K562 (cell line): Measurements from ENCODE around the gene KAT2B. TPM values are rescaled to one million over a fixed set of nuclear protein-coding genes. Genes with fewer than 3 reads are reported as not detected.
"Not testable (repeated sequence)": the region's sequence is repeated elsewhere in the genome, so short reads cannot be mapped to it uniquely, and the experiment has no call there.

Experiments used
- ATAC-seq: fragments of 200-7000 bp; cut with Tn5 transposase; 3 replicates; pipeline ENCODE4 v1.9.1; 2020; ENCODE audit warnings: moderate library complexity
- BruUV-seq: library from RNA; stranded (reverse); fragments of 400-500 nt; replicated peaks from 2 replicates; lab custom pipeline; 2021; lab: Mats Ljungman, UMichigan
- CTCF ChIA-PET: fragments of 300-600 bp; formaldehyde crosslinking; extraction: SDS; loops from one replicate; lab custom pipeline; 2021; ENCODE audit warnings: low intra/inter-chr PET ratio; lab: Yijun Ruan, JAX
- POLR2A ChIA-PET: fragments of 300-600, 350-650 bp; sonication (Branson Sonifier 250); formaldehyde crosslinking; extraction: SDS; loops from one replicate; lab custom pipeline; 2021; ENCODE audit warnings: antibody characterized with exemption, inconsistent platforms; lab: Yijun Ruan, JAX
- DNase-seq, 4 experiments: peaks; one replicate each; pipeline versions ENCODE4 v3.0.0 to v3.0.0-alpha.2; 2011 to 2018; ENCODE audit warnings: low spot score in 3 of 4, mixed read lengths in 3 of 4; ENCODE audit errors: extremely low read depth in 1 of 4
- FAIRE-seq: peaks from 2 replicates; lab custom pipeline; 2011; peaks lifted over from hg19 to GRCh38; lab: Jason Lieb, UNC
- H2AFZ ChIP-seq: 2 replicates; pipeline ENCODE4 v1.6.0; 2011; ENCODE audit warnings: low read depth, low read length, control low read depth, inconsistent platforms
- H3K27ac ChIP-seq: fragments of 200-600 bp; 3 replicates; pipeline ENCODE4 v1.8.0; 2011; ENCODE audit warnings: low read depth, mild to moderate bottlenecking, control low read depth, inconsistent platforms, low read length, moderate library complexity, mixed read lengths; ENCODE audit errors: extremely low read depth
- H3K27me3 ChIP-seq, 2 experiments: fragments of 300-600 bp in 1 of 2; 2 replicates in 1 of 2; 3 replicates in 1 of 2; pipeline versions ENCODE4 v1.6.0 to v1.8.0; 2011; ENCODE audit warnings: inconsistent platforms in 2 of 2, low read length in 2 of 2, mild to moderate bottlenecking in 1 of 2, mixed read lengths in 1 of 2, moderate library complexity in 1 of 2; ENCODE audit not compliant: control insufficient read depth in 2 of 2, insufficient read depth in 2 of 2
- H3K36me3 ChIP-seq: fragments of 300-600 bp; 3 replicates; pipeline ENCODE4 v1.8.0; 2011; ENCODE audit warnings: mild to moderate bottlenecking, low read length, inconsistent platforms; ENCODE audit not compliant: control insufficient read depth, insufficient read depth
- H3K4me1 ChIP-seq, 2 experiments: fragments of 200-600 bp in 1 of 2; replicated peaks in 1 of 2; 2 replicates in 1 of 2; 3 replicates in 1 of 2; pipeline versions ENCODE4 v1.5.1 to v1.8.0; 2011; ENCODE audit warnings: inconsistent platforms in 2 of 2, low read length in 2 of 2, mild to moderate bottlenecking in 1 of 2, mixed read lengths in 1 of 2, moderate library complexity in 1 of 2; ENCODE audit not compliant: control insufficient read depth in 2 of 2, insufficient read depth in 2 of 2
- H3K4me2 ChIP-seq: 2 replicates; pipeline ENCODE4 v1.6.1; 2011; ENCODE audit warnings: low read length, control low read depth, inconsistent platforms, mixed read lengths; ENCODE audit not compliant: insufficient read depth
- H3K4me3 ChIP-seq: fragments of 200-600 bp; sonication (generic), shearing (Covaris generic); 2 replicates; pipeline ENCODE4 v1.5.1; 2016; ENCODE audit warnings: control low read depth, inconsistent platforms
- H3K79me2 ChIP-seq: fragments of 200-600 bp; 3 replicates; pipeline ENCODE4 v1.8.0; 2011; ENCODE audit warnings: low read length, inconsistent platforms; ENCODE audit not compliant: control insufficient read depth, insufficient read depth
- H3K9ac ChIP-seq, 2 experiments: 2 replicates each; pipeline versions ENCODE4 v1.6.0 to v1.6.1; 2011; ENCODE audit warnings: low read depth in 2 of 2, low read length in 2 of 2, control low read depth in 1 of 2, inconsistent platforms in 1 of 2, mild to moderate bottlenecking in 1 of 2, mixed read lengths in 1 of 2; ENCODE audit not compliant: insufficient read depth in 1 of 2
- H3K9me1 ChIP-seq: one replicate; pipeline ENCODE4 v1.6.0; 2011; ENCODE audit warnings: inconsistent platforms, mild to moderate bottlenecking, low read length, moderate library complexity; ENCODE audit not compliant: control insufficient read depth, insufficient read depth
- H3K9me3 ChIP-seq: replicated peaks from 2 replicates; pipeline ENCODE4 v1.5.1; 2011; ENCODE audit warnings: low read depth, low read length, inconsistent platforms; ENCODE audit not compliant: control insufficient read depth, insufficient read depth
- H4K20me1 ChIP-seq: replicated peaks from 2 replicates; pipeline ENCODE4 v1.6.1; 2011; ENCODE audit warnings: low read length, inconsistent platforms, mixed read lengths; ENCODE audit not compliant: control insufficient read depth, insufficient read depth
- TFE3 ChIP-seq: fragments of 450-650 bp; formaldehyde crosslinking; IDR thresholded peaks from 2 replicates; pipeline ENCODE4 v1.4.0; 2020; ENCODE audit warnings: mild to moderate bottlenecking, mixed read lengths
- ZNF512 ChIP-seq: IDR thresholded peaks from 2 replicates; pipeline ENCODE4 v1.6.1; 2016; ENCODE audit warnings: missing genetic modification characterization, missing compliant biosample characterization
- WGBS: fragments of 100-300 bp; shearing (Covaris generic); methylation state at CpG from one replicate; pipeline ENCODE4 v1.1.6; 2016; ENCODE audit warnings: low coverage, mixed read lengths; ENCODE audit not compliant: insufficient coverage; ENCODE audit errors: missing lambda C conversion rate; 5-methylcytosine and 5-hydroxymethylcytosine counted together
- in situ Hi-C: fragments of 300-500 bp; cut with MboI; formaldehyde crosslinking; loops from 4 replicates; pipeline ENCODE4 v1.15.0; 2018; ENCODE audit warnings: inconsistent platforms, mixed read lengths
- intact Hi-C: fragments of 100-400 bp; cut with micrococcal nuclease; formaldehyde crosslinking; loops from 2 replicates; pipeline ENCODE4 v1.14.2; 2022
- polyA plus RNA-seq, 8 experiments: library from polyadenylated mRNA; depleted of rRNA in 4 of 8; stranded (reverse) in 5 of 8; unstranded in 3 of 8; fragments of >200 nt; fragmentation: Nextera tagmentation in 2 of 8; fragmentation: Illumina TruSeq in 1 of 8; extraction: Ambion mirVana in 2 of 8; extraction: Trizol in 1 of 8; gene quantifications; 2 replicates each; pipeline versions ENCODE4 v1.2.1 to v1.2.3, GENCODE V29; 2011 to 2014; ENCODE audit warnings: inconsistent platforms in 1 of 8, missing spikeins in 1 of 8
- total RNA-seq, 7 experiments: library from RNA; depleted of rRNA in 6 of 7; stranded (reverse); fragments of >200 nt in 6 of 7; fragmentation: Illumina TruSeq in 2 of 7; extraction: Trizol in 2 of 7; gene quantifications; 2 replicates each; pipeline versions ENCODE4 v1.2.1 to v1.2.3, GENCODE V29; 2011 to 2021; ENCODE audit warnings: low replicate concordance in 1 of 7

Gene KAT2B
- total and polyA plus RNA-seq, 9 of the 15 experiments (the other 6 are each of a cell fraction or from before 2014, with no cell fraction given), result 3.3 to 14.9 (median 12.2) TPM

GRCh38 chr3:20043825-20044224, 3.6 kb downstream of the KAT2B start:
- Histone ChIP-seq H3K79me2 (peaks cover 38% of the 10 kb centered on the region), H3K9me1 (no peaks in the 10 kb centered on the region)
- no peak for ATAC-seq
- FAIRE-seq, result no peak
- no peak for TF ChIP-seq TFE3 (CRISPR knock-in tag)
- peak; percentile 56; the same call in 1 of the 2 replicates for TF ChIP-seq ZNF512
- TF ChIP-seq, all 486 proteins: peak for 1
- intact Hi-C loops (loop anchor here (10.0 kb wide), 1 partner anchor 281 kb away; no protein-coding TSS in a partner anchor), in situ Hi-C loops (loop anchor here (5.0 kb wide), 1 partner anchor 97 kb away; the partner anchor contains the start of gene RAB5A)
- WGBS, result 69% methylated on average over 4 of the region's 4 CpGs
- ChIA-PET POLR2A (interaction anchor here (0.6 to 1.4 kb wide), 3 partner anchors 17 to 116 kb away, joined by 3 to 4 read pairs (median 3); no protein-coding TSS in a partner anchor), CTCF (no interaction called here)
- DNase-seq, result no peak
- no peak overlapping the region for H3K4me2 ChIP-seq
- no peak overlapping the region for H3K4me3 ChIP-seq
- no TSS peak for BruUV-seq
- 0 out of 3 replicates have a peak, but pooled peaks cover 5% of the 10 kb centered on the region for H3K36me3 ChIP-seq
- H4K20me1 ChIP-seq, result peaks cover 16% of the 10 kb centered on the region
- H3K9me3 ChIP-seq, result no peaks in the 10 kb centered on the region
- no peak overlapping the region for H3K27ac ChIP-seq
- H3K27me3 ChIP-seq, result no peaks in the 10 kb centered on the region
- no peak overlapping the region for H3K9ac ChIP-seq
- no peak overlapping the region for H2AFZ ChIP-seq
- peaks cover 18 to 26% of the 10 kb centered on the region in 2 experiments; a peak in 4 of 5 replicates for H3K4me1 ChIP-seq

GRCh38 chr3:20045141-20045540, 4.9 kb downstream of the KAT2B start:
- CTCF ChIA-PET, in situ Hi-C loops, H3K27me3 ChIP-seq, DNase-seq, ATAC-seq, H3K4me2 ChIP-seq, H3K27ac ChIP-seq, H2AFZ ChIP-seq, BruUV-seq, H3K4me3 ChIP-seq, POLR2A ChIA-PET, H3K9me1 ChIP-seq, H3K9me3 ChIP-seq, FAIRE-seq, H3K36me3 ChIP-seq, H3K9ac ChIP-seq: not testable (repeated sequence)
- H4K20me1 ChIP-seq, result peaks cover 16% of the 10 kb centered on the region
- intact Hi-C loops, result loop anchor here (10.0 kb wide), 1 partner anchor 280 kb away; no protein-coding TSS in a partner anchor
- peaks cover 15 to 26% of the 10 kb centered on the region in 2 experiments; a peak in 4 of 5 replicates for H3K4me1 ChIP-seq
- H3K79me2 ChIP-seq, result peaks cover 38% of the 10 kb centered on the region
- WGBS, result 73% methylated on average over 3 of the region's 3 CpGs
